8988T (cell line): ENCODE measurements around the gene KRT6A.
"Not testable (repeated sequence)": the region's sequence is repeated elsewhere in the genome, so short reads cannot be mapped to it uniquely, and the experiment has no call there.

Experiments
- DNase-seq: peaks from one replicate; pipeline ENCODE4 v3.0.0; 2011

KRT6A gene

DNA sequence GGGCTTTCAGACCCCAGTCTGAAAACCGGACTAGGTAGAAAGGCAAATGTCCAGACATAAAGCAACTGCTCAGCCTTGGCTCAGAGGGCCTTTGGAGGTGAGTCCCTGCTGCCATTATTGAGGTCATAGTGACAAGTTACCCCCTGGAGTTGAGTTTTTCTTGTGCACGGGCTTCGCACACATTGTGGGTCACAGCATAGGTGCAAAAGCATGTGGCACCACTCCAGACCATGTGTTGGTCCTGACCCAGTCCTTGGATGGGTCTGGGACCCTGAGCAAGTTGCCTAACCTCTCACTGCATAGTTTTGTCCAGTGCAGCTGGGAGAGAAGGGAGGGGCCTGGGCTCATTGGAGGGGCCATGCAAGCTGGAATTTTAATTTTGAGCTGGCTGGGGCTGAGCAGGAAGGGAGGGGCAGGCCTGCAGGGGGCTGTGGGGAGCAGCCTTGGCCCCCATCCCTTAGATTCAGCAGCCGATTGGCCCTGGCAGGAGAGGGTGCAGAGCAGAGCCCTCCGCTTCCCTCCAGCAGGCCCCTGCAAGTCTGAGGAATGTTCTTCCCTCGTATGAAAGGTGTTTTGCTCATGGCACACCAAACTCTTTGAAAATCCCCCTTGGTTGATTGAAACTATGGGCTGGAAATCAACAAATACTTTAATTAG, 31.3 kb upstream of the KRT6A start:
- DNase-seq: no peak

GRCh38 chr12:52523824-52524223, 30.8 kb upstream of the KRT6A start:
- no peak for DNase-seq

GRCh38 chr12:52522346-52523011, 29.4 kb upstream of the KRT6A start:
- no peak for DNase-seq

GRCh38 chr12:52521568-52522266, 28.7 kb upstream of the KRT6A start:
- DNase-seq: no peak

DNA sequence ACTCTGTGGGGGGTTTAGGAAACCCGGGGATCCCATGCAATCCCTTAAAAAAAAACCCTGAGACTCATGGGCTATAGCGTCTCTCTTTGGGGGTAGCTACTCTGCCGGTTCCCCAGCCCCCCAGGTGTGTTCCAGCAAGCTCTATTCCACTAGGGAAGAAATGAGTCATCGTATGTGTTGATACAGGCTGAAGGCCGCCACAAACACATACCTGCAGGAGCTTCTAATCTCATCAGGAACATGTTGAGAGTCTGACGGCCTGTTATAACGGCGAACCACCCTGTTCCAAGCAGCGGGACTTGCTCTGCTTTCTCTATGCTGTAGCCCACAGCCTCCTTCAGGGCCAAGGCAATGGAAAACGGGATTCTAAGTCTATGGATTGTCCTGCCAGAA, 28.1 kb upstream of the KRT6A start:
- no peak for DNase-seq

GRCh38 chr12:52519826-52520662, 27.0 kb upstream of the KRT6A start, which contains the start of gene KRT5:
KRT5 (minus strand) TSS chr12:52520394; CDS start chr12:52520296, 98 bp downstream.
- no peak for DNase-seq

DNA sequence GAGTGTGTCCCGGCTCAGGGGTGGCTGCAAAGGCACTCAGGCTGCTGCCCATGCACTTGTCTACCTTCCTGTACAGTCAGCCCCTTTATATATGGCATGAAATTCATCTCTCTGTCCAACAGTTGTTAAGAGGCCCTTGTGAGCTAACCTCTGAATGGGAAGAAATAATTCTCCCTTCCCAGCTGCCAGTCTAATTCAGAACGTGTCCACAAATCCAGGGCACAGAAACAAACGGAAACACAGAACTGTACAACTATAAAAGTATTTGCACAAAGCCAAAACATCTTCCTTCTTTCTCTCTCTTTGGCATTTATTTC, 26.3 kb upstream of the KRT6A start:
- no peak for DNase-seq

DNA sequence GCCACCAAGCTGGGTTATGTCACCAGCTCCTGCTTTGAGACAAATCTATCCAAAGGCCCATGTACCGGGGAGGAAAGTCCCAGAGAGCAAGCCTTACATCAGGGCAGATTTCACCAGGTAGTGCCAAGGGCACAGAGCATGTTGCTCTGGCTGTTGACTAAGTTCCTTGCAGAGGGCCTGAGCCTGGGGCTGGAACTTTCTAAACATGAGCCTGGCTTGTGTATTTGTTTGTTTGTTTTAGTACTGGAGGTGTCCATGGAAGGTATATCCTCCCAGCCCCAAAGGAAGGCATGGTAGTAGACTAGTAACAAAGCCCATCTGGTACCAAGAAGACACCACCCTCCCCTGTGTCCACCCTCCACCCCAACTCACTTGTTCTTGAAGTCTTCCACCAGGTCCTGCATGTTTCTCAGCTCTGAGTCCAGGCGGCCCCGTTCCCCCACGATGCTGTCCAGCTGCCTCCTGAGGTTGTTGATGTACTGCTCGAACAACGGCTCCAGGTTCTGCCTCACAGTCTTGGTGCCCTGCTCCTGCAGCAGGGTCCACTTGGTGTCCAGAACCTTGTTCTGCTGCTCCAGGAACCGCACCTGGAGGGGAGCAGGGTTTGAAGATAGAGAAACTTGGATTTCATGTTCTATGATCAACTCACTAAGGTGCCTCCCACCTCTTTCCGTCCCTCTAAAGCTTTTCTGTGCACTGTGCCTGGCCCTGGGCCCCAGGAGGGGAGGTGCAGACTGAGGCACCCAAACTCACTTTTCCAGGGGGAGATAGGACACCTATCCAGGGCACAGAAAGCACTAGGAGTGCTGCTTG, 25.7 kb upstream of the KRT6A start:
- DNase-seq: no peak

GRCh38 chr12:52517888-52518287, 24.8 kb upstream of the KRT6A start:
- no peak for DNase-seq

DNA sequence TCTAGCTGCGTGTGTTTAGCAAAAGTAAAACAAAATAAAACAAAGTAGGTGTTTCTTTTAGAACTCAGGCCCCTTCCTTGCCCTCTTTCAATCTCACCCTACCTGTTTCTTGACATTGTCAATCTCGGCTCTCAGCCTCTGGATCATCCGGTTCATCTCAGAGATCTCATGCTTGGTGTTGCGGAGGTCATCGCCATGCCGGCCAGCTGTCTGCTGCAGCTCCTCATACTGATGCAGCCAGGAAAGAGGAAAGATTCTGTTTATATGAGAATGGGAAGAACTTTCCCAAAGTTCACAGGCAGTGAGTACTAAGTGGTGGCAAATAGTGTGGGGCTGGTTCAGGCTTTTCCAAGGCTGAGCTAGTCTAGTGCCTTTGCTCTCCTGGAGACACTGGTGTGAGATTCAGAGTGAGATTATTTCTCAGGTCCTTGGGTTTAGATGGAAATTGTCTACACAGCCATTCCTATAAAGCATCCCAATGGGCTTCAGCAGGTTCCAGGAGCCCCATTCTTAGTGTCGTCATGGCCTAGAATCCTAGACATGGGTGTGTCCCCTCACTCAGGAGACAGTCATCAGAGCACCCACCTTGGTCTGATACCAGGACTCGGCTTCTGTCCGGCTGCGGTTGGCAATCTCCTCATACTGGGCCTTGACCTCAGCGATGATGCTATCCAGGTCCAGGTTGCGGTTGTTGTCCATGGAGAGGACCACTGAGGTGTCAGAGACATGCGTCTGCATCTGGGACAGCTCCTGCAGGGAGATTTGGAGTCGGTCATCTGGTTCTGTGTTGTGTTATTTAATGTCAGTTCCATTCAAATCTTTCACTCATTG, 24.2 kb upstream of the KRT6A start:
- no peak for DNase-seq

DNA sequence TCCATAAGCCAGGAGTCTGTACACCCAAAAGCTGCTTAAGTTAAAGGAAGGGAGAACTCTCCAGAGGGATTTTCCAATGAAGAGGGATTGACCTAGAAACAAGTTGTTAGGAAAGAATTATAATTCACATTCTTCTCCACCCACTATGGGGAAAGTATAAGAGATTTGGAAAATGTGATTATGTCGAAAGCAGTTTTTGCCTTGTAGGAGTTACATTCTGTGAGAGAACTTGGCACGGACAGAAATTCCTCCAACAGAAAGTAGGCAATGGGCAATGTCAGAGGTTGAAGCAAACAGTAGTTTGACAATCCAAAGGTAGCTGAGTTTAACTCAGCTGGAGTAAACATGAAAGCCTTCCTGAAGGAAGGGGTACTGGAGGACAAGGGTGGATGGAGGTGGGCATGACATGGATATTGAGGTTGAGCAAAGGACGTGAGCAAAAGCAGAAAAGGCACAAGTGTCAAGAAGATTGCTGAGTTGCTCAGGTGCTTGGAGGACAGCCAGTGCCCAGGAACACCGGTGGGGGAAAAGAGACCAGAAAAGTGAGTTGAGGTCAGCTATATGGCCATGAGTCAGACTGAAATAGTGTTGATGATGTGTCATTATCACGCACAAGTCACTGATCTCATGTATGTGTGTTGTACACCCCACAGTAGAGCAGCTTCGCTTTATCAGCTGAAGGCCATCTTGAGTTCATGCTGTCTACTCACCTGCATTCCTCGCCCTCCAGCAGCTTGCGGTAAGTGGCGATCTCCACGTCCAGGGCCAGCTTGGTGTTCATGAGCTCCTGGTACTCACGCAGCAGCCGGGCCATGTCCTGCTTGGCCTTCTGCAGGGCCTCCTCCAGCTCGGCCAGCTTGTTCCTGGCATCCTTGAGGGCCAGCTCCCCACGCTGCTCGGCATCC, 23.1 kb upstream of the KRT6A start:
- no peak for DNase-seq

- no peak for DNase-seq
Observed at GRCh38 chr12:52515319-52515646, 22.2 kb upstream of the KRT6A start.

DNA sequence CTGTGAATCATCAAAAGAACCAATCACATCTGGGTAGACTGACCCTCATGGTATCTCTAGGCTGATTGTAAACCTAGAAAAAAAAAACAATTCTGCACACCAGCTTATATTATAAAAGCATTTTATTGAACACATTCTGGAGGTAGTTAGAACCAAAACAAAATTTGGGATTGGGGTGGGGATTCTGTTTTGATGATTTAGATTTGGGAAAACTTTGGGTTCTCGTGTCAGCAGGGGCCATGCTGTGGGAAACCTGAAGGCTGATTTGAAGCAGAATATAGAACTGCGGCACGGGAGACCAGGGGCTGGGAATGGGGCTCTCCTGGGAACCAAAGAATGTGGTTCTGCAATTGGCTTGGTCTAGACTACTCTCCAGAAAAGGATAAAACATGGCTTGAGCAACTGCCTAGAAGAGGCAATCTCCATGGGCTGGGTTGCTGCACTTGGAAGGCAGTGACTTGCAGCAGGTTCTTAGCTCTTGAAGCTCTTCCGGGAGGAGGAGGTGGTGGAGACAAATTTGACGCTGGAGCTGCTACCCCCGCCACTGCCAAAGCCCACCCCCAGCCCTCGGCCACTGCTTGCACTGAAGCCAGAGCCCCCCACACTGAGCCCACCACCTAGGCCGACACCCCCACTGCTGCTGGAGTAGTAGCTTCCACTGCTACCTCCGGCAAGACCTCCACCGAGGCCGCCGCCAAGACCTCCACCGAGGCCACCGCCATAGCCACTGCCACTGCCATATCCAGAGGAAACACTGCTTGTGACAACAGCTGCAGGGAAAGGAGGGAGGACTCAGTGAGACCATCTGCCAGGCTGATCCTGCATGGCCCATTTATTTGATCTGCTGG, 21.6 kb upstream of the KRT6A start:
- no peak for DNase-seq

DNA sequence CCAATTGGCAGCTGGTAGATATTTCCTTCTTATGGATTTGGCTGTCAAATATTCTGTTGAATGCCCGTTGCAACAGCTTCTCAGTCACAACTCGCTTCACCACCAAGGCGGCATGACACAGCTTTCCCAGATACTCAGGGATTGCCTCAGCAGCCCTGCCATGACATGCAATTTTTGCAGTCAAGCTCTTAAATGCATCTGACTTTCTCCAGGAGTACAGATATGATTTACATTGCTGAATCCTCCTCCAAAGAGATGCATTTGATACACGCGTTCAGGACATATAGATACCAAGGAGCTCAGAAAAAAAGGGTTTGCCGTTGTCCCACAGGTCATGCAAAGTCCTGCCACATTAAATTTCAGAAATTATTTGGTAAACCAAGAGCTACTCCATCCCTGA, 20.7 kb upstream of the KRT6A start:
- DNase-seq: no peak

DNA sequence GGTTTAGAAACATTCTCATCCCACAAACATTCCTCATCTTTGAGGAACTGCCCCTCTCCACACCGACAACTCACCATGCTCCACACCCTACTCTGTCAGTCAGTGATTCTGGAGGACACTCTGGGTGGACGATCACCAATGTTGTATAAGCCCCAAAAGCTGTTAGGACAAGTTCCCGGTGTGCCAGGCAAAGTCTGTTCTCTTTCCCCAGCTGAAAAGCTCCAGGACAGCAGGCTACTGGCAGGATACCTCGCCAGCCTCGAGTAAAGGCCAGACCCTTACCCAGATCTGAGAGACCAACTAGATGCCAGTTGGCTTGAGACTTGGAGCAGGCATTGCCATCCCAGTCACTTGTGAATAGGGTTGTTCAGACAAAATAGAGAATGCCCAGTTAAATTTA, 15.2 kb upstream of the KRT6A start:
- no peak for DNase-seq

- DNase-seq: no peak
Observed at GRCh38 chr12:52506858-52507715, 14.0 kb upstream of the KRT6A start.

GRCh38 chr12:52502877-52503276, 9.8 kb upstream of the KRT6A start:
- DNase-seq: no peak

GRCh38 chr12:52501490-52501889, 8.4 kb upstream of the KRT6A start:
- DNase-seq: no peak

GRCh38 chr12:52500574-52500973, 7.5 kb upstream of the KRT6A start:
- DNase-seq: not testable (repeated sequence)
